CD4-positive, alpha-beta T cell treated with Interleukin-10 for 1 hour (primary cell): ENCODE data around the gene ABTB1.
"Not testable (repeated sequence)": the region's sequence is repeated elsewhere in the genome, so short reads cannot be mapped to it uniquely, and the experiment has no call there.

Experiments
- DNase-seq: peaks from one replicate; pipeline ENCODE4 v3.0.0-alpha.2; 2020

The ABTB1 gene

GRCh38 chr3:127688416-127689265, 15.9 kb downstream of the ABTB1 start:
- DNase-seq: no peak

GRCh38 chr3:127689266-127689860, 16.6 kb downstream of the ABTB1 start:
- DNase-seq: no peak

GRCh38 chr3:127690106-127690505, 17.4 kb downstream of the ABTB1 start:
- DNase-seq: no peak

GRCh38 chr3:127690823-127691452, 18.2 kb downstream of the ABTB1 start:
- no peak for DNase-seq

GRCh38 chr3:127691489-127691888, 18.7 kb downstream of the ABTB1 start:
- no peak for DNase-seq

GRCh38 chr3:127691974-127692373, 19.2 kb downstream of the ABTB1 start:
- DNase-seq: no peak

- no peak for DNase-seq
These were observed 20.0 kb downstream of the ABTB1 start for GRCh38 chr3:127692501-127693335.

GRCh38 chr3:127693336-127693843, 20.6 kb downstream of the ABTB1 start:
- no peak for DNase-seq

- peak; percentile 58 for DNase-seq
These were observed 21.9 kb downstream of the ABTB1 start for GRCh38 chr3:127694467-127695215.

- peak; percentile 71 for DNase-seq
These were observed 24.9 kb downstream of the ABTB1 start for GRCh38 chr3:127697551-127698240.

- no peak for DNase-seq
These were observed 25.5 kb downstream of the ABTB1 start for GRCh38 chr3:127698286-127698685.

GRCh38 chr3:127698691-127699415, 26.1 kb downstream of the ABTB1 start:
- no peak for DNase-seq

GRCh38 chr3:127699416-127700300, 26.9 kb downstream of the ABTB1 start:
- DNase-seq: no peak

GRCh38 chr3:127700406-127700805, 27.7 kb downstream of the ABTB1 start:
- DNase-seq: no peak

- no peak for DNase-seq
These were observed 28.6 kb downstream of the ABTB1 start for GRCh38 chr3:127701280-127701911.

GRCh38 chr3:127702151-127702578, 29.4 kb downstream of the ABTB1 start:
- DNase-seq: no peak

GRCh38 chr3:127704840-127705239, 32.1 kb downstream of the ABTB1 start:
- not testable (repeated sequence) for DNase-seq

GRCh38 chr3:127706312-127706711, 33.6 kb downstream of the ABTB1 start:
- no peak for DNase-seq

- DNase-seq: no peak
These were observed 34.1 kb downstream of the ABTB1 start for GRCh38 chr3:127706785-127707351.
